ENCODE data around the gene IPCEF1.

The IPCEF1 gene

DNA sequence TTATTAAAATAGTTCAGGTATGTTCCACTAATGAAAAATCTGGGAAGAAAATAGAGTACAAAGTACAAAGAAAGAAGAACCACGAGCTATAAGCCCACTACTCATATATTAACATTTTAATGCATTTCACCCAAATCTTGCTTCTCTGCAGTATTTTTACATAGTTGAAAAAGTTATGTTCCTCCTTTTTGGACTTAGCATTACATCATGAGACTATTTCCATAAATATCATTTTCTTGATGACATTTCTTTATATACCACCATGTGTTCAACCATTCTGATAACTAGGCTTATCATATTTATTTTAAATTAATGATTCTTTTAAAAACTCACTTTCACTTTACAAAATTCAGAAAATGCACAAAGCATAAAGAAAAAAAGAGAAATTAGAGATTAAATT is 3.0 kb downstream of the IPCEF1 start:
- Histone ChIP-seq H3K27ac (no peak overlapping the region), H3K4me3 (no peak overlapping the region), H3K9ac (ENCODE audit: insufficient read length) (no peak overlapping the region), H3K9me3 (ENCODE audit: low read depth, low read length) (no peaks in the 10 kb centered on the region), H3K36me3 (ENCODE audit: insufficient read depth, low read length) (no peaks in the 10 kb centered on the region)
- DNase-seq (ENCODE audit: low read depth, low spot score) = no peak
- no peak for TF ChIP-seq EZH2 (IDR thresholded peaks at IDR 0.05)
- TF ChIP-seq FOXP2 (optimal IDR thresholded peaks at IDR 0.05; ENCODE audit: control extremely low read depth, extremely low read length, insufficient read depth) = no peak
- no peak for TF ChIP-seq POLR2AphosphoS5 (IDR thresholded peaks at IDR 0.05; ENCODE audit: borderline replicate concordance, low read depth, low read length)

DNA sequence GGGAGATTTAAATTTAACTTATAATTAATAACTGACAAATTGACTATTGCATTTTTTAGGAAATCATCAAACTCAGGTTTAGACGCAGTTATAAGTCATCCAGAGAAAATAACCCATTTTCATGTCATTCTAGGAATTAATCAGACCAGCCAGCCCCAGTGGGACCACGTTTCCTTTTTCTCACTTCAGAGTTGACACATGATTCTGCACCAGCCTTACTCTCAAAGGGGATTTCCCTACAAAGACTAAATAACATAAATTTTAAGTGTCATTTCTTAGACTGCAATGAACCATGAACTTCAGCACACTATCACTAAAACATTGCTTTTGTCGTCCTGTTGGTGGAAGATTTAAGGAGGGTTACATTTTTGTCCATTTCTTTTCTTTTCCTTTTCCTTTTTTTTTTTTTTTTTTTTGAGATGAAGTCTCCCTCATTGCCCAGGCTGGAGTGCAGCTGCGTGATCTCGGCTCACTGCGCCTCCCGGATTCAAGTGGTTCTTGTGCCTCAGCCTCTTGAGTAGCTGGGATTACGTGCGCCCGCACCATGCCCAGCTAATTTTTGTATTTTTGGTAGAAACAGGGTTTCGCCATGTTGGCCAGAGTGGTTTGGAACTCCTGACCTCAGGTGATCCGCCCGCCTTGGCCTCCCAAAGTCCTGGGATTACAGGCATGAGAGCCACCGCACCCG is 3.6 kb downstream of the IPCEF1 start:
- TF ChIP-seq POLR2AphosphoS5 (IDR thresholded peaks at IDR 0.05; ENCODE audit: borderline replicate concordance, low read depth, low read length) (no peak), FOXP2 (optimal IDR thresholded peaks at IDR 0.05; ENCODE audit: control extremely low read depth, extremely low read length, insufficient read depth) (no peak), EZH2 (IDR thresholded peaks at IDR 0.05) (no peak)
- no peak for DNase-seq (ENCODE audit: low read depth, low spot score)
- Histone ChIP-seq H3K9ac (ENCODE audit: insufficient read length) (no peak overlapping the region), H3K4me3 (no peak overlapping the region), H3K27ac (no peak overlapping the region), H3K36me3 (ENCODE audit: insufficient read depth, low read length) (no peaks in the 10 kb centered on the region), H3K9me3 (ENCODE audit: low read depth, low read length) (no peaks in the 10 kb centered on the region)

DNA sequence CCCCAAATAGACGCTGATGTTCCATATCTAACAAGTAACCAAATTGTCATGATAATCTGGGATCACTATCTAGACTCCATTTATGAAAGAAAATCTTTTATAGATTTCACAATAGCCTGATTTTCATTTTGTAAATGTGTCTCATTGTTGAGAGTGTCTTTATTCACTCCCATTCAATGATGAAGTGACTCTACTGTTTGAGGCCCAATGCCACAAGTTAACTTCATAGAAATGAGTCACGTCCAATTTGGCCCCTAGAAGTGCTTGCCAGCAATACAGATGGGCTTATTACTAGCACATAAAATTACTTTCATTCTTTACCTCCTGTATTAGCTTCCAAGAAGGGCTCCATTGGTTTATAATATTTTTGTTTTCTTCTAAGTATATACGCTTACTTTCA is 6.3 kb downstream of the IPCEF1 start:
- H3K9me3 ChIP-seq (ENCODE audit: low read depth, low read length) = no peaks in the 10 kb centered on the region
- H3K36me3 ChIP-seq (ENCODE audit: insufficient read depth, low read length) = no peaks in the 10 kb centered on the region
- TF ChIP-seq EZH2 (IDR thresholded peaks at IDR 0.05) = no peak
- no peak for TF ChIP-seq POLR2AphosphoS5 (IDR thresholded peaks at IDR 0.05; ENCODE audit: borderline replicate concordance, low read depth, low read length)
- DNase-seq (ENCODE audit: low read depth, low spot score) = no peak
- H3K27ac ChIP-seq = no peak overlapping the region
- no peak overlapping the region for H3K4me3 ChIP-seq
- no peak overlapping the region for H3K9ac ChIP-seq (ENCODE audit: insufficient read length)

DNA sequence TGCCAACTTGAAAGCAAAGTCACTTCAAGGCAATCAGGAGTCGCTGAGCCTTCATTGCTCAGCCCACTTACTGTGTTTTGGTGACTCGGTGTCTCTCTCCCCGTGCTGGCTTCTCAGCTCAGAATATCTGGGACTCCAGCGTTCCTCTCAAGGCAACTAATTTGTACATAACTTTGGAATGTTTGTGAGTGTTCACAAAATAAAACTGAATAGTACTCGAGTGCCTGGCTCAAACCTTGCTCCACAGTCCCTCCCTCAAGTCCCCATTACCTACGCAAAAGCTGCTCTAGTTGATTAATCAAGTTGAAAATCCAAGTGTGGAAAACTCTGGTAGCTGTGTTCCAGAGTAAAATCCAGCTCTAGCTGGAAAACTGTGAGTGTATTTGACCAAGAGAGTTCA is 8.6 kb downstream of the IPCEF1 start:
- Histone ChIP-seq H3K36me3 (ENCODE audit: insufficient read depth, low read length) (no peaks in the 10 kb centered on the region), H3K9me3 (ENCODE audit: low read depth, low read length) (no peaks in the 10 kb centered on the region), H3K27ac (no peak overlapping the region), H3K4me3 (no peak overlapping the region), H3K9ac (ENCODE audit: insufficient read length) (no peak overlapping the region)
- DNase-seq (ENCODE audit: low read depth, low spot score) = no peak
- no peak for TF ChIP-seq POLR2AphosphoS5 (IDR thresholded peaks at IDR 0.05; ENCODE audit: borderline replicate concordance, low read depth, low read length)
- TF ChIP-seq FOXP2 (optimal IDR thresholded peaks at IDR 0.05; ENCODE audit: control extremely low read depth, extremely low read length, insufficient read depth) = no peak
- TF ChIP-seq EZH2 (IDR thresholded peaks at IDR 0.05) = no peak

DNA sequence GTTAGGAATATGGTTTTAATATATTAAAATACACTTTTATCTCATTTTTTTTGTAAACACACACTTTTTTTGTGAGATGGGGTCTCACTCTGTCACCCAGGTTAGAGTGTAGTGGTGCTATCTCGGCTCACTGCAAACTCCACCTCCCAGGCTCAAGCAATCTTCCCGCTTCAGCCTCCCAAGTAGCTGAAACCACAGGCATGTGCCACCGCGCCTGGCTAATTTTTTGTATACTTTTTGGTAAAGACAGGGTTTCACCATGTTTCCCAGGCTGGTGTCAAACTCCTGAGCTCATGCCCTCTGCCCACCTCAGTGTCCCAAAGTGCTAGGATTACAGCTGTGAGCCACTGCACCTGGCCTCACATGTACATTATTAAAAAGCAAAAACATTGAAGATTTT is 10.8 kb downstream of the IPCEF1 start:
- DNase-seq (ENCODE audit: low read depth, low spot score) = no peak
- Histone ChIP-seq H3K4me3 (no peak overlapping the region), H3K36me3 (ENCODE audit: insufficient read depth, low read length) (no peaks in the 10 kb centered on the region), H3K9me3 (ENCODE audit: low read depth, low read length) (no peaks in the 10 kb centered on the region), H3K27ac (no peak overlapping the region), H3K9ac (ENCODE audit: insufficient read length) (no peak overlapping the region)
- TF ChIP-seq EZH2 (IDR thresholded peaks at IDR 0.05) (no peak), POLR2AphosphoS5 (IDR thresholded peaks at IDR 0.05; ENCODE audit: borderline replicate concordance, low read depth, low read length) (no peak), FOXP2 (optimal IDR thresholded peaks at IDR 0.05; ENCODE audit: control extremely low read depth, extremely low read length, insufficient read depth) (no peak)

DNA sequence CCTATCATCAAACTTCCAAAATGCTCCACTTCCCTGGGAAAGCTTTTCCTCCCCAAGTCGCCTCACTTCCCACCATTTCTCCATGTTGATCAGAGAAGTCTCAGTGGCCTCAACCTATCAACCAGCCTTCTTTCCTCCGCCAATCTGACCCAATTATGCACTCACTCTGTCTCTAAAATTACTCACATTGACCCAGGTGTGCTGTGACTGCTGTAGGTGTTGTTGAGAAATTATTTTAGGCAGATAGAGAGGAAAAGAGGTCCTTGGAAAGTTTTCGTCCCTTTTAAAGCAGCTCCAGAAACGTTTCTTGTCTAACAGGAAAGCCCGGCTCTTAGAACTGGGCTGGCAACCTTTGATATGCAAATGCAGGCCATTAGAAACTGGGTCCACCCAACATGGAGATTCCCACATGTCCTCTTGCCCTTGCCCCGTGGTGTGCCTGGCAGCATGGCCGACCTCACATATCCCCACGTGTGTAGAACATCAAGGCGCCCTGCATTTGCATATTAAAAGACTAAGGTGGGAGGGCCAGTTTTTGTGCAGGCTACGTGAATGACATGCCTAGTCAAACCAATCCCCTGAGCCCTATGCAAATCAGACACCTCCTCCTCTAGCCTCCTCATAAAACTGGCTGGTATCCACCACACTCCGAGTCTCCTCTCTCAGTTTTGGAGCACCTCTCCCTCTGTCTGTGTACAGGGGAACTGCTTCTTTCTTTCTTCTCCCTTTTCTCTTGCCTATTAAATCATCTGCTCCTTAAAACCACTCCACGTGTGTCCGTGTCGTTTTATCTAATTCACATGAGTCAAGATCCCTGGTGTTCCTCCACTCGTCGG is 12.9 kb downstream of the IPCEF1 start:
- no peaks in the 10 kb centered on the region for H3K36me3 ChIP-seq (ENCODE audit: insufficient read depth, low read length)
- no peak overlapping the region for H3K4me3 ChIP-seq
- no peak overlapping the region for H3K9ac ChIP-seq (ENCODE audit: insufficient read length)
- no peak for TF ChIP-seq FOXP2 (optimal IDR thresholded peaks at IDR 0.05; ENCODE audit: control extremely low read depth, extremely low read length, insufficient read depth)
- no peak for TF ChIP-seq EZH2 (IDR thresholded peaks at IDR 0.05)
- TF ChIP-seq POLR2AphosphoS5 (IDR thresholded peaks at IDR 0.05; ENCODE audit: borderline replicate concordance, low read depth, low read length) = no peak
- H3K9me3 ChIP-seq (ENCODE audit: low read depth, low read length) = no peaks in the 10 kb centered on the region
- H3K27ac ChIP-seq = no peak overlapping the region
- peak; percentile 16 for DNase-seq (ENCODE audit: low read depth, low spot score)

DNA sequence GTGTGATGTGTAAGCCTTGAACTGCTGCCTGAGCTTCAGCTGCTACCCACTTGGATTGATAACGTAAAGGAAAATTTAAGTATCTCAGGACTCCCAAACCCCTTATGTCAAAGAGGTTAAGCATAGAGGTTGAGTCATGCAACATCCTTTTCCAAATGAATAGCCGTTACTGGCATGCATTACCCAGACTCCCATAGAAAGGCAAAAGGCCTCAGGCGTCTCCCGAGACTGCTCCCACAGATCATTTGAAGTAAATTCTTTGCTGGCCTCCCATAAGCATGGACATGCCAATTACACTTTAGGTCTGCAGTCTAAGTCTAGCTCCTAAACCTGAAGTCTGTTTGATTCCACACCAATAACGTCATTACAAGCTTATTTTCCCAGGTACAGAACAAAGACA is 14.7 kb downstream of the IPCEF1 start:
- Histone ChIP-seq H3K27ac (no peak overlapping the region), H3K9me3 (ENCODE audit: low read depth, low read length) (no peaks in the 10 kb centered on the region), H3K36me3 (ENCODE audit: insufficient read depth, low read length) (no peaks in the 10 kb centered on the region), H3K9ac (ENCODE audit: insufficient read length) (no peak overlapping the region), H3K4me3 (no peak overlapping the region)
- no peak for DNase-seq (ENCODE audit: low read depth, low spot score)
- TF ChIP-seq FOXP2 (optimal IDR thresholded peaks at IDR 0.05; ENCODE audit: control extremely low read depth, extremely low read length, insufficient read depth) = no peak
- no peak for TF ChIP-seq POLR2AphosphoS5 (IDR thresholded peaks at IDR 0.05; ENCODE audit: borderline replicate concordance, low read depth, low read length)
- TF ChIP-seq EZH2 (IDR thresholded peaks at IDR 0.05) = no peak

DNA sequence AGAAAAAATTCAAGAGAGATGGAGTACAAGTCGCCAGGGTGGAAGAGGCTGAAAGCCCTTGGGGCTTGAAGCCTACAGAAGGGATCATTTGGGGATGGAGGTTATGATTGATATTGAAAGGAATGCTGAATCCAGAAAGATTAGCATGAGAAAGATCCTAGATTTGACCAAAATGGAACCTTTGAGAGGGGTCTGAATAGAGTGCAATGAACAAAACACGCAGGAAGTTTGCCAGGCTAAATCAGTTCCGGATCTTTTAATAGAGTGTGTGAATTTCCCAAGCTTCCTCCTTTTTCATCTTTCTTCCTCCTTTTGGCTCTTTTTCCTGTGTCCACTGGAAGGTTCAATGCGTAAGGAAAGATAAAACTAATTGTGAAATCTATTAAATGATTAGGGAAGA is 15.3 kb downstream of the IPCEF1 start:
- DNase-seq (ENCODE audit: low read depth, low spot score) = no peak
- Histone ChIP-seq H3K36me3 (ENCODE audit: insufficient read depth, low read length) (no peaks in the 10 kb centered on the region), H3K4me3 (no peak overlapping the region), H3K27ac (no peak overlapping the region), H3K9ac (ENCODE audit: insufficient read length) (no peak overlapping the region), H3K9me3 (ENCODE audit: low read depth, low read length) (no peaks in the 10 kb centered on the region)
- TF ChIP-seq FOXP2 (optimal IDR thresholded peaks at IDR 0.05; ENCODE audit: control extremely low read depth, extremely low read length, insufficient read depth) = no peak

All from SK-N-MC (cell line).